CD4-positive, alpha-beta T cell (primary cell): ENCODE measurements around the gene HOMER1. TPM values are rescaled to one million over a fixed set of nuclear protein-coding genes. Genes with fewer than 3 reads are reported as not detected.

Experiments used
- ATAC-seq: fragments of 200-7000 bp; cut with Tn5 transposase; one replicate; pipeline ENCODE4 v1.10.0; 2022; ENCODE audit warnings: mild to moderate bottlenecking; ENCODE audit not compliant: poor library complexity
- CTCF ChIA-PET: fragments of 350-600 bp; sonication (Branson Sonifier 250); formaldehyde crosslinking; loops from one replicate; lab custom pipeline; 2021; ENCODE audit warnings: antibody characterized with exemption, inconsistent platforms; lab: Charles Lee
- POLR2A ChIA-PET: fragments of 350-600 bp; sonication (Branson Sonifier 250); formaldehyde crosslinking; loops from one replicate; lab custom pipeline; 2021; ENCODE audit warnings: antibody characterized with exemption, inconsistent platforms; lab: Charles Lee
- DNase-seq, 14 experiments: peaks; one replicate each; pipeline ENCODE4 v3.0.0-alpha.2; 2013 to 2020; ENCODE audit warnings: mixed read lengths in 2 of 14
- H3K27ac ChIP-seq, 2 donors: one replicate each; pipeline versions ENCODE4 v1.5.1 to v1.7.0; 2013; ENCODE audit warnings: low read length in 2 of 2, low read depth in 1 of 2, mild to moderate bottlenecking in 1 of 2
- H3K27me3 ChIP-seq, 2 experiments: 1 replicate in 1 of 2; 2 replicates in 1 of 2; pipeline versions ENCODE4 v1.6.1 to v1.7.0; 2013; ENCODE audit warnings: low read length in 2 of 2, control low read depth in 1 of 2, mild to moderate bottlenecking in 1 of 2, moderate library complexity in 1 of 2; ENCODE audit not compliant: insufficient read depth in 2 of 2, control insufficient read depth in 1 of 2
- H3K36me3 ChIP-seq: one replicate; pipeline ENCODE4 v1.6.1; 2013; ENCODE audit warnings: low read length, control low read depth; ENCODE audit not compliant: insufficient read depth
- H3K4me1 ChIP-seq: one replicate; pipeline ENCODE4 v1.6.1; 2013; ENCODE audit warnings: low read length, control low read depth; ENCODE audit not compliant: insufficient read depth
- H3K4me3 ChIP-seq: one replicate; pipeline ENCODE4 v1.5.1; 2013; ENCODE audit warnings: mild to moderate bottlenecking, low read length, moderate library complexity
- H3K9me3 ChIP-seq, 2 experiments: 1 replicate in 1 of 2; 2 replicates in 1 of 2; pipeline versions ENCODE4 v1.6.1 to v1.7.0; 2013; ENCODE audit warnings: low read length in 2 of 2, mild to moderate bottlenecking in 2 of 2, control low read depth in 1 of 2, moderate library complexity in 1 of 2; ENCODE audit not compliant: control insufficient read depth in 1 of 2, insufficient read depth in 1 of 2
- H3K27ac Mint-ChIP-seq: one replicate; pipeline ENCODE4 v1.8.0; 2020; ENCODE audit warnings: mixed read lengths
- H3K27me3 Mint-ChIP-seq: one replicate; pipeline ENCODE4 v1.8.0; 2021; ENCODE audit warnings: mixed read lengths
- H3K36me3 Mint-ChIP-seq: one replicate; pipeline ENCODE4 v1.8.0; 2021; ENCODE audit warnings: low read depth, mixed read lengths
- H3K4me1 Mint-ChIP-seq: one replicate; pipeline ENCODE4 v1.8.0; 2021; ENCODE audit warnings: low read depth, mixed read lengths
- H3K4me3 Mint-ChIP-seq: one replicate; pipeline ENCODE4 v1.8.0; 2020; ENCODE audit warnings: mild to moderate bottlenecking, mixed read lengths
- H3K9me3 Mint-ChIP-seq: one replicate; pipeline ENCODE4 v1.8.0; 2020; ENCODE audit warnings: mixed read lengths
- CTCF ChIP-seq: fragments of 200-600 bp; IDR thresholded peaks from one replicate; pipeline ENCODE4 v1.8.0; 2022; ENCODE audit warnings: antibody characterized with exemption, mild to moderate bottlenecking
- intact Hi-C, 2 experiments: fragments of 100-400 bp; cut with DNase I in 1 of 2; cut with micrococcal nuclease in 1 of 2; formaldehyde crosslinking; loops; one replicate each; pipeline versions ENCODE4 v1.15.1 to v1.9.0; 2023 to 2025; cut with DNase I, micrococcal nuclease
- polyA plus RNA-seq, 2 donors: library from polyadenylated mRNA; unstranded; fragments of 120-200 nt; gene quantifications; one replicate each; pipeline ENCODE4 v1.2.1, GENCODE V29; 2013
- total RNA-seq, 174 experiments: library from RNA in 2 of 174; stranded (reverse) in 2 of 174; gene quantifications; one replicate each; pipeline ENCODE4 v1.2.3 and lab custom pipeline; 2021 to 2026

HOMER1 gene, protein sequence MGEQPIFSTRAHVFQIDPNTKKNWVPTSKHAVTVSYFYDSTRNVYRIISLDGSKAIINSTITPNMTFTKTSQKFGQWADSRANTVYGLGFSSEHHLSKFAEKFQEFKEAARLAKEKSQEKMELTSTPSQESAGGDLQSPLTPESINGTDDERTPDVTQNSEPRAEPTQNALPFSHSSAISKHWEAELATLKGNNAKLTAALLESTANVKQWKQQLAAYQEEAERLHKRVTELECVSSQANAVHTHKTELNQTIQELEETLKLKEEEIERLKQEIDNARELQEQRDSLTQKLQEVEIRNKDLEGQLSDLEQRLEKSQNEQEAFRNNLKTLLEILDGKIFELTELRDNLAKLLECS
- total RNA-seq (1 to 10 TPM; 2.1 TPM), total RNA-seq (lab: John Stamatoyannopoulos, UW) (2.9 to 89.7 (median 11.3) reads per million in 172 experiments)
- polyA plus RNA-seq (2013, experiment 1 of 2) = 1.3 TPM
- 1.9 TPM for polyA plus RNA-seq (2013, experiment 2 of 2)

- peaks cover 7% of the 10 kb centered on the region for H3K36me3 Mint-ChIP-seq
- no peak for TF ChIP-seq CTCF
- ATAC-seq = peak; percentile 65
- peak within 1 kb of the TSS; percentile 69 to 89 for H3K27ac ChIP-seq
- H3K9me3 Mint-ChIP-seq = no peaks in the 10 kb centered on the region
- CTCF ChIA-PET = interaction anchor here (0.9 to 1.0 kb wide), 2 partner anchors 14 to 380 kb away, joined by 4 to 5 read pairs; no protein-coding TSS in a partner anchor
- no peaks in the 10 kb centered on the region for H3K36me3 ChIP-seq
- peaks cover 34% of the 10 kb centered on the region for H3K27me3 Mint-ChIP-seq
- H3K27ac Mint-ChIP-seq = peak within 1 kb of the TSS; percentile 96
- intact Hi-C loops = loop anchor here (2.0 to 10.0 kb wide), 8 partner anchors 98 to 1791 kb away; partner anchors contain the start of genes JMY (in 2 of the 2), AP3B1 (in 1 of the 2), TBCA (in 1 of the 2) and TENT2 (in 1 of the 2)
- H3K4me3 ChIP-seq = peak within 1 kb of the TSS; percentile 79
- H3K4me3 Mint-ChIP-seq = peak within 1 kb of the TSS; percentile 98
- DNase-seq = peak; percentile 36 to 86 (median 62)
- POLR2A ChIA-PET = interaction anchor here (0.7 to 3.6 kb wide), 8 partner anchors 11 to 742 kb away, joined by 3 to 19 read pairs (median 4); partner anchors contain the start of genes JMY and SERINC5
- H3K4me1 ChIP-seq = peaks cover 19% of the 10 kb centered on the region
- H3K4me1 Mint-ChIP-seq = peaks cover 41% of the 10 kb centered on the region
- H3K9me3 ChIP-seq = no peaks in the 10 kb centered on the region
- H3K27me3 ChIP-seq = peaks cover 5 to 15% of the 10 kb centered on the region in 2 experiments
Measured at GRCh38 chr5:79513704-79514390, at the start of gene HOMER1. Gene HOMER1 (minus strand): TSS chr5:79514134. CDS start chr5:79512774, 1,360 bp downstream.

DNA sequence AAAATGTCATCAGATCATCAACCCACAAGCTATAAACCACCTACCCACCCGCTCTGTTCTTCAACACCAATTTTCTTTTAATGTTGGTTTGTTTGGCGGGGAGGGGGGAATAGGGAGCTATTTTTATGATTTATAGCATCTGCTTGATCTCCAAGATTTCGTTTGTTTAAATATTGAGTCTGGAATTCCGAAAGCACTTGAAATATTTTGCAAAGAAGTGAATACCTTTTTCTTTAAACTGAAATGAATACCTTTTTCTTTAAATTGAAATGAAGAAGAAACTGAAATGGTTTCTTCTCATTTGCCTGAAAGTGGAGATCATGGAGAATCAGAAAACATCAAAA is 49.3 kb upstream of the HOMER1 start:
- H3K9me3 Mint-ChIP-seq = no peaks in the 10 kb centered on the region
- H3K27ac Mint-ChIP-seq = no peak overlapping the region
- no peak for TF ChIP-seq CTCF
- intact Hi-C loops = no loop called here
- no peaks in the 10 kb centered on the region for H3K36me3 Mint-ChIP-seq
- Histone ChIP-seq H3K4me3 (no peak overlapping the region), H3K36me3 (no peaks in the 10 kb centered on the region), H3K27ac (no peak overlapping the region), H3K9me3 (no peaks in the 10 kb centered on the region), H3K27me3 (no peaks in the 10 kb centered on the region), H3K4me1 (no peaks in the 10 kb centered on the region)
- no peaks in the 10 kb centered on the region for H3K4me1 Mint-ChIP-seq
- DNase-seq (no peak), ATAC-seq (no peak)
- POLR2A ChIA-PET = no interaction called here
- CTCF ChIA-PET = interaction anchor here (0.7 to 1.2 kb wide), 2 partner anchors 36 to 295 kb away, joined by 3 read pairs; no protein-coding TSS in a partner anchor
- H3K27me3 Mint-ChIP-seq = peaks cover 4% of the 10 kb centered on the region
- H3K4me3 Mint-ChIP-seq = no peak overlapping the region

- Histone ChIP-seq H3K9me3 (no peaks in the 10 kb centered on the region), H3K27ac (no peak overlapping the region), H3K4me3 (no peak overlapping the region), H3K4me1 (no peaks in the 10 kb centered on the region), H3K27me3 (no peaks in the 10 kb centered on the region), H3K36me3 (no peaks in the 10 kb centered on the region)
- ATAC-seq = no peak
- no peaks in the 10 kb centered on the region for H3K4me1 Mint-ChIP-seq
- H3K9me3 Mint-ChIP-seq = no peaks in the 10 kb centered on the region
- intact Hi-C loops = no loop called here
- POLR2A ChIA-PET = no interaction called here
- CTCF ChIA-PET = interaction anchor here (0.7 to 1.2 kb wide), 2 partner anchors 35 to 295 kb away, joined by 3 read pairs; no protein-coding TSS in a partner anchor
- H3K27me3 Mint-ChIP-seq = peaks cover 4% of the 10 kb centered on the region
- H3K36me3 Mint-ChIP-seq = no peaks in the 10 kb centered on the region
- no peak overlapping the region for H3K27ac Mint-ChIP-seq
- no peak overlapping the region for H3K4me3 Mint-ChIP-seq
- no peak for DNase-seq
- no peak for TF ChIP-seq CTCF
Measured at GRCh38 chr5:79562351-79563246, 48.7 kb upstream of the HOMER1 start.
